Measurements from ENCODE around the gene LRPAP1.

DNA sequence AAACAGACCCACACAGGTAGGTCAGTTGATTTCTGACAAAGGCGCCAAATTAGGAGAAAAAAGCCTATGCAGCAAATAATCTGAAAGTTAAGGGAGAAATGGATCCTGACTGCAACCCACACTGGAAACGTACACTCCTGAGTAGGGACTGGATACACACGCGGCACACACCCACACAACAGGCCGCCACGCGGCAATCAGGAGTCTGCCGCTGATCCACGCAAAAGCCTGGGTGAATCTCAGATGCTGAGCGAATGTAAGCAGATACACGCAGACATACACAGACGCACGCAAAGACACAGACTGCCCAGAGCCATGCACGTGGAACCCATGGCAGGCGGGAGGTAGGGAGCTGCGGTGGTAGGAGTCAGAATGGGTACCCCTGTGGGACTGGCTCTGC lies 21.7 kb downstream of the LRPAP1 start:
- TF ChIP-seq, protein P1, sequence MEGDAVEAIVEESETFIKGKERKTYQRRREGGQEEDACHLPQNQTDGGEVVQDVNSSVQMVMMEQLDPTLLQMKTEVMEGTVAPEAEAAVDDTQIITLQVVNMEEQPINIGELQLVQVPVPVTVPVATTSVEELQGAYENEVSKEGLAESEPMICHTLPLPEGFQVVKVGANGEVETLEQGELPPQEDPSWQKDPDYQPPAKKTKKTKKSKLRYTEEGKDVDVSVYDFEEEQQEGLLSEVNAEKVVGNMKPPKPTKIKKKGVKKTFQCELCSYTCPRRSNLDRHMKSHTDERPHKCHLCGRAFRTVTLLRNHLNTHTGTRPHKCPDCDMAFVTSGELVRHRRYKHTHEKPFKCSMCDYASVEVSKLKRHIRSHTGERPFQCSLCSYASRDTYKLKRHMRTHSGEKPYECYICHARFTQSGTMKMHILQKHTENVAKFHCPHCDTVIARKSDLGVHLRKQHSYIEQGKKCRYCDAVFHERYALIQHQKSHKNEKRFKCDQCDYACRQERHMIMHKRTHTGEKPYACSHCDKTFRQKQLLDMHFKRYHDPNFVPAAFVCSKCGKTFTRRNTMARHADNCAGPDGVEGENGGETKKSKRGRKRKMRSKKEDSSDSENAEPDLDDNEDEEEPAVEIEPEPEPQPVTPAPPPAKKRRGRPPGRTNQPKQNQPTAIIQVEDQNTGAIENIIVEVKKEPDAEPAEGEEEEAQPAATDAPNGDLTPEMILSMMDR (IDR thresholded peaks at IDR 0.05) = no peak
- no peak for TF ChIP-seq POLR2A (IDR thresholded peaks at IDR 0.05)

Data from esophagus squamous epithelium (tissue), 4 donors.